ENCODE results near the gene ELOVL6.

- TF ChIP-seq, protein P1, sequence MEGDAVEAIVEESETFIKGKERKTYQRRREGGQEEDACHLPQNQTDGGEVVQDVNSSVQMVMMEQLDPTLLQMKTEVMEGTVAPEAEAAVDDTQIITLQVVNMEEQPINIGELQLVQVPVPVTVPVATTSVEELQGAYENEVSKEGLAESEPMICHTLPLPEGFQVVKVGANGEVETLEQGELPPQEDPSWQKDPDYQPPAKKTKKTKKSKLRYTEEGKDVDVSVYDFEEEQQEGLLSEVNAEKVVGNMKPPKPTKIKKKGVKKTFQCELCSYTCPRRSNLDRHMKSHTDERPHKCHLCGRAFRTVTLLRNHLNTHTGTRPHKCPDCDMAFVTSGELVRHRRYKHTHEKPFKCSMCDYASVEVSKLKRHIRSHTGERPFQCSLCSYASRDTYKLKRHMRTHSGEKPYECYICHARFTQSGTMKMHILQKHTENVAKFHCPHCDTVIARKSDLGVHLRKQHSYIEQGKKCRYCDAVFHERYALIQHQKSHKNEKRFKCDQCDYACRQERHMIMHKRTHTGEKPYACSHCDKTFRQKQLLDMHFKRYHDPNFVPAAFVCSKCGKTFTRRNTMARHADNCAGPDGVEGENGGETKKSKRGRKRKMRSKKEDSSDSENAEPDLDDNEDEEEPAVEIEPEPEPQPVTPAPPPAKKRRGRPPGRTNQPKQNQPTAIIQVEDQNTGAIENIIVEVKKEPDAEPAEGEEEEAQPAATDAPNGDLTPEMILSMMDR (IDR thresholded peaks at IDR 0.05) = no peak
- TF ChIP-seq EP300 (IDR thresholded peaks at IDR 0.05) (no peak), POLR2A (IDR thresholded peaks at IDR 0.05) (no peak), POLR2AphosphoS5 (IDR thresholded peaks at IDR 0.05) (no peak)
Observed at GRCh38 chr4:110002326-110002725, 196.1 kb downstream of the ELOVL6 start.
